Lung (tissue), 12 donors: ENCODE results near the gene KRT7. TPM values are rescaled to one million over a fixed set of nuclear protein-coding genes. Genes with fewer than 3 reads are reported as not detected.
"Not testable (repeated sequence)": the region's sequence is repeated elsewhere in the genome, so short reads cannot be mapped to it uniquely, and the experiment has no call there.

Experiments used
- ATAC-seq: fragments of 200-7000 bp; cut with Tn5 transposase; one replicate; pipeline ENCODE4 v1.9.1; 2020; ENCODE audit warnings: moderate number of reproducible peaks; ENCODE audit not compliant: insufficient read depth, low FRiP score
- DNase-seq, 3 donors: peaks; one replicate each; pipeline ENCODE4 v3.0.0-alpha.2; 2013 to 2017
- H3K27ac ChIP-seq, 2 donors: one replicate each; pipeline ENCODE4 v1.5.1; 2013; ENCODE audit warnings: mild to moderate bottlenecking in 2 of 2, moderate library complexity in 2 of 2, control low read depth in 1 of 2, inconsistent platforms in 1 of 2, low read depth in 1 of 2, low read length in 1 of 2
- H3K27me3 ChIP-seq, 3 donors: one replicate each; pipeline ENCODE4 v1.5.1; 2013; ENCODE audit warnings: low read length in 2 of 3; ENCODE audit not compliant: control insufficient read depth in 3 of 3, insufficient read depth in 3 of 3
- H3K36me3 ChIP-seq, 4 donors: one replicate each; pipeline ENCODE4 v1.5.1; 2013; ENCODE audit warnings: low read length in 4 of 4, mild to moderate bottlenecking in 1 of 4, moderate library complexity in 1 of 4; ENCODE audit not compliant: control insufficient read depth in 4 of 4, insufficient read depth in 4 of 4
- H3K4me1 ChIP-seq, 5 donors: one replicate each; pipeline ENCODE4 v1.5.1; 2013; ENCODE audit warnings: low read length in 5 of 5, mild to moderate bottlenecking in 2 of 5, moderate library complexity in 1 of 5; ENCODE audit not compliant: control insufficient read depth in 5 of 5, insufficient read depth in 5 of 5
- H3K4me3 ChIP-seq: one replicate; pipeline ENCODE4 v1.5.1; 2013; ENCODE audit warnings: mild to moderate bottlenecking, control low read depth, moderate library complexity
- H3K9ac ChIP-seq, 2 donors: one replicate each; pipeline ENCODE4 v1.5.1; 2013; ENCODE audit warnings: low read length in 2 of 2, control low read depth in 1 of 2; ENCODE audit not compliant: insufficient read depth in 1 of 2
- H3K9me3 ChIP-seq, 4 donors: one replicate each; pipeline ENCODE4 v1.5.1; 2013; ENCODE audit warnings: low read length in 3 of 4, mild to moderate bottlenecking in 1 of 4, moderate library complexity in 1 of 4; ENCODE audit not compliant: control insufficient read depth in 4 of 4, insufficient read depth in 3 of 4
- CTCF ChIP-seq: IDR thresholded peaks from 2 replicates; pipeline ENCODE4 v1.5.1; 2012; ENCODE audit warnings: mild to moderate bottlenecking; ENCODE audit errors: control extremely low read depth, extremely low read depth
- WGBS, 2 donors: extraction: QIAGEN DNeasy Blood & Tissue Kit; methylation state at CpG; one replicate each; pipeline ENCODE4 v1.1.7; 2013; 5-methylcytosine and 5-hydroxymethylcytosine counted together
- polyA plus RNA-seq, 2 donors: library from polyadenylated mRNA; stranded (reverse); fragments of 200-250 nt; gene quantifications; one replicate each; pipeline ENCODE4 v1.2.1, GENCODE V29; 2013
- total RNA-seq, 2 donors: library from RNA; depleted of rRNA in 1 of 2; stranded (reverse); fragments of >200 nt in 1 of 2; gene quantifications; one replicate each; pipeline ENCODE4 v1.2.1, GENCODE V29; 2014 to 2021
- donor health status: control.
- donor health status: control.
- donor health status: Bipolar disorder and iron deficiency.
- donor health status: healthy.
- donor health status: DM: yes; HTN: yes; CAD: no.

The KRT7 gene
- total and polyA plus RNA-seq, 4 donors, result 33.6 to 1,415 (median 1,306) TPM

- Histone ChIP-seq H3K36me3 (no peaks in the 10 kb centered on the region), H3K4me1 (peaks cover 0 to 6% (median 0%) of the 10 kb centered on the region in 5 donors), H3K9me3 (no peaks in the 10 kb centered on the region), H3K27me3 (peaks cover 3 to 85% (median 73%) of the 10 kb centered on the region in 3 donors), H3K9ac (no peak overlapping the region), H3K4me3 (no peak overlapping the region), H3K27ac (no peak overlapping the region)
- no peak for TF ChIP-seq CTCF
- ATAC-seq, result no peak
- no peak for DNase-seq
- 38 to 92% methylated on average over 2 of the region's 2 CpGs for WGBS, 2 donors
Measured at GRCh38 chr12:52256584-52256935, 23.5 kb downstream of the KRT7 start.

- Histone ChIP-seq H3K4me3 (no peak overlapping the region), H3K9me3 (no peaks in the 10 kb centered on the region), H3K36me3 (no peaks in the 10 kb centered on the region), H3K27ac (no peak overlapping the region), H3K9ac (no peak overlapping the region), H3K4me1 (peaks cover 0 to 6% (median 0%) of the 10 kb centered on the region in 5 donors), H3K27me3 (peaks cover 3 to 85% (median 73%) of the 10 kb centered on the region in 3 donors)
- no peak for DNase-seq
- TF ChIP-seq CTCF, result no peak
- no peak for ATAC-seq
- WGBS, 2 donors, result 82 to 87% methylated on average over 4 of the region's 4 CpGs
Measured at GRCh38 chr12:52257074-52257551, 24.1 kb downstream of the KRT7 start.

- not testable (repeated sequence) for H3K9ac ChIP-seq, DNase-seq, H3K36me3 ChIP-seq, H3K4me1 ChIP-seq, H3K9me3 ChIP-seq, H3K27ac ChIP-seq, ATAC-seq, H3K4me3 ChIP-seq
- H3K27me3 ChIP-seq, result peaks cover 3 to 82% (median 74%) of the 10 kb centered on the region in 3 donors
- 40 to 56% methylated on average over 13 of the region's 13 CpGs for WGBS, 2 donors
Measured at GRCh38 chr12:52257922-52258321, 24.9 kb downstream of the KRT7 start.

GRCh38 chr12:52258335-52258901, 25.4 kb downstream of the KRT7 start:
- DNase-seq (peak; percentile 45 to 65 (median 59)), ATAC-seq (no peak)
- Histone ChIP-seq H3K9ac (no peak overlapping the region), H3K9me3 (peaks cover 0 to 4% (median 0%) of the 10 kb centered on the region in 4 donors), H3K4me1 (peaks cover 0 to 6% (median 0%) of the 10 kb centered on the region in 5 donors), H3K27ac (no peak overlapping the region), H3K27me3 (peaks cover 3 to 78% (median 74%) of the 10 kb centered on the region in 3 donors), H3K36me3 (no peaks in the 10 kb centered on the region), H3K4me3 (no peak overlapping the region)
- 4 to 8% methylated on average over 53 to 72 of the region's 72 CpGs for WGBS, 2 donors
- no peak for TF ChIP-seq CTCF
